Spleen (tissue), 11 donors: ENCODE measurements around the gene CEP72. TPM values are rescaled to one million over a fixed set of nuclear protein-coding genes. Genes with fewer than 3 reads are reported as not detected.

Experiments used
- DNase-seq: peaks from one replicate; pipeline ENCODE4 v3.0.0-alpha.2; 2020
- H3K27ac ChIP-seq, 8 donors: fragments of 200-600 bp; sonication (generic) in 7 of 8; 1 replicate in 4 of 8; 2 replicates in 4 of 8; pipeline versions ENCODE4 v1.5.0 to v1.8.0; 2016 to 2021; ENCODE audit warnings: inconsistent platforms in 4 of 8, mild to moderate bottlenecking in 4 of 8, moderate library complexity in 1 of 8
- H3K27me3 ChIP-seq, 7 donors: fragments of 200-600 bp; sonication (generic) in 6 of 7; replicated peaks in 1 of 7; 1 replicate in 4 of 7; 2 replicates in 3 of 7; pipeline versions ENCODE4 v1.5.0 to v1.8.0; 2016 to 2021; ENCODE audit warnings: inconsistent platforms in 3 of 7, mild to moderate bottlenecking in 1 of 7
- H3K36me3 ChIP-seq, 6 donors: fragments of 200-600 bp; sonication (generic) in 5 of 6; 1 replicate in 4 of 6; 2 replicates in 2 of 6; pipeline versions ENCODE4 v1.5.0 to v1.8.0; 2016 to 2021; ENCODE audit warnings: inconsistent platforms in 2 of 6
- H3K4me1 ChIP-seq, 6 donors: fragments of 200-600 bp; sonication (generic) in 5 of 6; 1 replicate in 3 of 6; 2 replicates in 3 of 6; pipeline versions ENCODE4 v1.5.0 to v1.8.0; 2016 to 2021; ENCODE audit warnings: inconsistent platforms in 3 of 6
- H3K4me3 ChIP-seq, 8 donors: fragments of 200-600 bp; sonication (generic) in 7 of 8; 1 replicate in 4 of 8; 2 replicates in 4 of 8; pipeline versions ENCODE4 v1.5.0 to v1.8.0; 2016 to 2021; ENCODE audit warnings: inconsistent platforms in 4 of 8, mild to moderate bottlenecking in 4 of 8, moderate library complexity in 2 of 8
- H3K9me3 ChIP-seq, 8 donors: fragments of 200-600 bp; sonication (generic) in 7 of 8; 1 replicate in 4 of 8; 2 replicates in 4 of 8; pipeline versions ENCODE4 v1.5.0 to v1.8.0; 2016 to 2021; ENCODE audit warnings: inconsistent platforms in 4 of 8
- POLR2A ChIP-seq, 3 donors: fragments of 450-650 bp; IDR thresholded peaks; one replicate each; pipeline ENCODE4 v1.5.1; 2017; ENCODE audit warnings: antibody characterized with exemption in 3 of 3, mild to moderate bottlenecking in 1 of 3
- POLR2AphosphoS5 ChIP-seq, 3 donors: sonication (generic); formaldehyde crosslinking; IDR thresholded peaks; one replicate each; pipeline ENCODE4 v1.5.1; 2017; ENCODE audit warnings: antibody characterized with exemption in 3 of 3
- WGBS, 5 donors: extraction: QIAGEN DNeasy Blood & Tissue Kit in 3 of 5; methylation state at CpG; one replicate each; pipeline versions ENCODE4 v1.1.5 to v1.1.7; 2013 to 2018; 5-methylcytosine and 5-hydroxymethylcytosine counted together
- intact Hi-C: fragments of 100-400 bp; cut with DNase I; formaldehyde crosslinking; loops from one replicate; pipeline ENCODE4 v1.15.0; 2023; ENCODE audit warnings: low total_unique reads
- polyA plus RNA-seq, 3 donors: library from polyadenylated mRNA; stranded (reverse); fragments of 200-250 nt; gene quantifications; one replicate each; pipeline ENCODE4 v1.2.1, GENCODE V29; 2013
- total RNA-seq, 7 donors: library from RNA; depleted of rRNA in 3 of 7; stranded (reverse); fragments of >200 nt in 3 of 7; fragmentation: NEBNext Ultra II Directional in 4 of 7; extraction: Animal tissue kit (Norgen Biotek cat#: 25700) in 4 of 7; gene quantifications; one replicate each; pipeline versions ENCODE4 v1.1.0 to v1.2.1, GENCODE V29; 2016 to 2021
- TF ChIP-seq, protein P1 (sequence below), 11 experiments: fragments of 200-600 bp in 7 of 11; fragments of 450-650 bp in 4 of 11; sonication (generic) in 4 of 11; IDR thresholded peaks in 8 of 11; conservative IDR thresholded peaks in 3 of 11; 1 replicate in 7 of 11; 2 replicates in 4 of 11; pipeline versions ENCODE4 v1.4.0 to v1.8.0; 2016 to 2021; ENCODE audit warnings: antibody characterized with exemption in 11 of 11, inconsistent platforms in 4 of 11, mild to moderate bottlenecking in 1 of 11
- donor health status: healthy with polysubstance abuse.
- donor health status: DM: no; HTN: no; CAD: no; lungs with moderate emphysema.
- donor health status: DM: no; HTN: no; CAD: no.
- donor health status: Bipolar disorder and iron deficiency.
- donor health status: healthy.
- donor health status: DM: no; HTN: no; CAD: no.
- donor health status: DM: yes; HTN: yes; CAD: no.

The CEP72 gene
- total and polyA plus RNA-seq, 10 donors, result 2.1 to 13.1 (median 9.0) TPM

DNA sequence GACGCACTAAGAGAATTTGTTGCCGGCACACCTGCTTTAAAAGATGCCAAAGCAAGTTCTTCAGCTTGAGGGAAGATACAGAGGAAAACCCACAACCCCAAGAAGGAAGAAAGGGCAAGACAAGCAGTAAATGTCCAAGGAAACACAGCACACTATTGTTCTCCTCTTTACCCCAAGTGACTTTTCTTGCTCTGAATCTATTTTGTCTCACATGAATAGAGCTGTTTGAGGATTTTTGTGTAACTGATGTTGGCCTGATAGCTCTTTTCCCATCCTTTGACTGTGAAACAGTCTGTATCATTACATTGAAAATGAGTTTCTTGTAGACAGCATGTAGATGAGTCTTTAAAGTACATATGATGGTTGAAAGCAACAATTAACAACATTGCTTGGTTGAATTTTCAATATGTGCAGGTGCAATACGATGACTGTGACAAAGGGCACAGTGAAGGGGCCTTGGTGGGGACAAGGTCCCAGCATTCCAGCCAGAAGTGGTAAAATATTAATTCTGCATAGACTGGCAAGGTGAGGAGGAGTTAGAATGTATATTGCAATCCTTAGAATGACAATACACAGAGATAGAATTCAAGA lies 16.8 kb upstream of the CEP72 start:
- no peaks in the 10 kb centered on the region for H3K36me3 ChIP-seq

DNA sequence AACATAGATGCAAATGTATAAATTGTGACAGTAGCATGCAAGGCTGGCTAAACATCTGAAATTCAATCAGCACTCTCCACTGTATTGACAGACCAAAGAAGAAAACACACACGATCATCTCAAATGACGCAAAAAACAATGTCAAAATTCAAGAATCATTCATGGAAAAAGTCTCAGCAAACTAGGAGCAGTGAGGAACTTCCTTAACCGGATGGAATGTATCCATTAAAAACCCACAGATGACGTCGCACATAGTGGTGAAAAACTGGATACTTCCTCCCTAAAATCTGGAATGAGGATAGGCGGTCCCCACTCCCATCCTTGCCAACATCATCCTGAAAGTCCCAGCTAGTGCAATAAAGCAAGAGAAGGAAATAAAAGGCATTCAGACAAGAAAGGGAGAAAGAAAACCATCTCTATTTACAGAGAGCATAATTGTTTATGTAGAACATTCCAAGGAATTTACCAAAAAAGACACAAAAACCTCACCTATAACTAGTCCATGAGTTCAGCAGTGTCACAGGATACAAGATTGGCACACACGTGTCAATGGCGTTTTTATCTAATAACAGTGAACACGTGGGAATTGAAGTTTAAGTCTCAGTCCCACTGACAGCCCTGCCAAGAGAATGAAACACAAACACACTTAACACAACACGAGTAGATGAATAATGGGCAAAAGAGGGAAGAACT lies 14.1 kb upstream of the CEP72 start:
- Histone ChIP-seq H3K4me3 (no peak overlapping the region), H3K36me3 (no peaks in the 10 kb centered on the region), H3K27ac (no peak overlapping the region), H3K9me3 (no peaks in the 10 kb centered on the region), H3K4me1 (no peaks in the 10 kb centered on the region), H3K27me3 (peaks cover 0 to 83% (median 9%) of the 10 kb centered on the region in 7 donors)
- intact Hi-C loops, result no loop called here
- WGBS, 5 donors, result 58 to 66% (median 62%) methylated on average over 10 of the region's 10 CpGs
- no peak for DNase-seq
- TF ChIP-seq POLR2A (IDR thresholded peaks at IDR 0.05), result no peak
- no peak for TF ChIP-seq POLR2AphosphoS5 (IDR thresholded peaks at IDR 0.05)
- TF ChIP-seq, protein P1, sequence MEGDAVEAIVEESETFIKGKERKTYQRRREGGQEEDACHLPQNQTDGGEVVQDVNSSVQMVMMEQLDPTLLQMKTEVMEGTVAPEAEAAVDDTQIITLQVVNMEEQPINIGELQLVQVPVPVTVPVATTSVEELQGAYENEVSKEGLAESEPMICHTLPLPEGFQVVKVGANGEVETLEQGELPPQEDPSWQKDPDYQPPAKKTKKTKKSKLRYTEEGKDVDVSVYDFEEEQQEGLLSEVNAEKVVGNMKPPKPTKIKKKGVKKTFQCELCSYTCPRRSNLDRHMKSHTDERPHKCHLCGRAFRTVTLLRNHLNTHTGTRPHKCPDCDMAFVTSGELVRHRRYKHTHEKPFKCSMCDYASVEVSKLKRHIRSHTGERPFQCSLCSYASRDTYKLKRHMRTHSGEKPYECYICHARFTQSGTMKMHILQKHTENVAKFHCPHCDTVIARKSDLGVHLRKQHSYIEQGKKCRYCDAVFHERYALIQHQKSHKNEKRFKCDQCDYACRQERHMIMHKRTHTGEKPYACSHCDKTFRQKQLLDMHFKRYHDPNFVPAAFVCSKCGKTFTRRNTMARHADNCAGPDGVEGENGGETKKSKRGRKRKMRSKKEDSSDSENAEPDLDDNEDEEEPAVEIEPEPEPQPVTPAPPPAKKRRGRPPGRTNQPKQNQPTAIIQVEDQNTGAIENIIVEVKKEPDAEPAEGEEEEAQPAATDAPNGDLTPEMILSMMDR (IDR thresholded peaks at IDR 0.05 in 8 of 11, conservative IDR thresholded peaks at IDR 0.05 in 3 of 11), result no peak

More for the DNA sequence above, 16.8 kb upstream of the CEP72 start:
- TF ChIP-seq POLR2AphosphoS5 (IDR thresholded peaks at IDR 0.05), result no peak
- TF ChIP-seq POLR2A (IDR thresholded peaks at IDR 0.05), result no peak
- TF ChIP-seq, protein P1 (IDR thresholded peaks at IDR 0.05 in 8 of 11, conservative IDR thresholded peaks at IDR 0.05 in 3 of 11), result no peak
- Histone ChIP-seq H3K9me3 (no peaks in the 10 kb centered on the region), H3K4me3 (no peak overlapping the region), H3K27ac (no peak overlapping the region), H3K4me1 (no peaks in the 10 kb centered on the region), H3K27me3 (peaks cover 0 to 82% (median 21%) of the 10 kb centered on the region in 7 donors)
- no peak for DNase-seq
- intact Hi-C loops, result no loop called here
- WGBS, 5 donors, result 92 to 95% (median 94%) methylated on average over 3 of the region's 3 CpGs

DNA sequence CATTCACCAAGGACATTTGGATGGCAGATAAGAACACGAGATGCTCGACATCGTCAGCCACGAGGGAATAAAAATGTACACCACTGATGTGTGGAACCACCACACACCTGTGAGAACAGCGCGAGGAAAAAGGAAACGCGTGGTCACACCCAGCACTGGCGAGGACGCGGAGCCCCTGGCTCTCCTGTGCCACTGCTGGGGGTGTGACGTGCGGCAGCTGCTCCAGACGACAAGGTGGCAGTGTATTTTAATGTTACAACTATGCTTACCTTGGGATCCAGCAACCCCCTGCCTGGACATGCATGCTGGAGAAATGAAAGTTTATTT lies 13.6 kb upstream of the CEP72 start:
- peak; percentile 38 for DNase-seq
- intact Hi-C loops, result no loop called here
- H3K27me3 ChIP-seq, result peaks cover 0 to 83% (median 7%) of the 10 kb centered on the region in 7 donors

More for the DNA sequence above, 13.6 kb upstream of the CEP72 start:
- Histone ChIP-seq H3K36me3 (no peaks in the 10 kb centered on the region), H3K27ac (no peak overlapping the region), H3K9me3 (no peaks in the 10 kb centered on the region), H3K4me1 (no peaks in the 10 kb centered on the region), H3K4me3 (no peak overlapping the region)
- TF ChIP-seq, protein P1 (IDR thresholded peaks at IDR 0.05 in 8 of 11, conservative IDR thresholded peaks at IDR 0.05 in 3 of 11), result no peak
- no peak for TF ChIP-seq POLR2A (IDR thresholded peaks at IDR 0.05)
- TF ChIP-seq POLR2AphosphoS5 (IDR thresholded peaks at IDR 0.05), result no peak
- 41 to 53% (median 47%) methylated on average over 14 of the region's 14 CpGs for WGBS, 5 donors
